DMS 273 treated with DMSO at 0.1 percent for 48 hours (cell line): ENCODE results near the gene ATP5F1B.

ENCODE experiments used
- DNase-seq: peaks from one replicate; lab custom pipeline; 2025; lab: John Stamatoyannopoulos, UW

The ATP5F1B gene

GRCh38 chr12:56616244-56616643, 29.5 kb downstream of the ATP5F1B start:
- DNase-seq, result no peak

DNA sequence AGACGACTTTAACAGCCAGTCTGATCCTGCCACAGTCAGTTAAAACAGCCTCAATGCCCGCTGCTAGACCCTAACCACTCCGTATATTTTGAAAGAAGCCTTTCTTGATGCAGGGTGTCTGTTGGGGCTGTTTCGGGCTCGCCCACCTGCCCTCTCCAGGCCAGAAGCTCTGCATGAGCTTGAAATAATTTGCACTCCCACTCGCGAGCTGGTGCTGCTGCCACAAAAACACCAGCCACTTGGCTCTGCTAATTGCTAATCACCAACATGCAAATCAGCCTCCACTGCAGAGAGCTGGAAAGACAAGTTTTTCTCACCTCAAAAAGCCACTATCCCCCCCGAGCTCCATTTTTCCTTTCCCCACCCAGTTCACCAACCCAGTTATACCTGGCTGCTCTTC, 31.2 kb downstream of the ATP5F1B start:
- DNase-seq, result no peak

DNA sequence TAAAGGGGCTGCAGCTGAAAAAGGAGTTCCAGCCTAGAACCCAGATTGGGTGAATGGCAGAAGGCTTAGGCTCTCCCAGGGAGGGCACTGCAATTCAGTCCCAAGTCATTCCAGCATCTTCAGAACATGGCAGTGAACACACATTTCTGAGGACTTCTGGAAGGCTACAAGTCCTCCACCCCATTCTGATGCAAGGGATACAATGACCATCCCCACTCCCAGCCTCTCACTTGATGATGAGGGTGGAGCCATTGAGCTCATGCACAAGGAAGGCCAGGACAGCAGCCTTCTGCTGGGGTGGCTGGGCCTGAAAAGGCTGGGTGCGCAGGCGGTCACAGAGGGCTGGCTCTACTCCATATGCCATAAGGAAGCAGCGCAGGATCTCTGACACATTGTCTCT, 41.4 kb downstream of the ATP5F1B start:
- no peak for DNase-seq

- no peak for DNase-seq
Observed at GRCh38 chr12:56602239-56602638, 43.5 kb downstream of the ATP5F1B start.

- DNase-seq, result no peak
Observed at GRCh38 chr12:56601503-56601902, 44.3 kb downstream of the ATP5F1B start.

GRCh38 chr12:56600753-56601152, 45.0 kb downstream of the ATP5F1B start:
- no peak for DNase-seq

- DNase-seq, result no peak
Observed at GRCh38 chr12:56599797-56600196, 46.0 kb downstream of the ATP5F1B start.

- DNase-seq, result no peak
Observed at GRCh38 chr12:56599041-56599440, 46.7 kb downstream of the ATP5F1B start.

DNA sequence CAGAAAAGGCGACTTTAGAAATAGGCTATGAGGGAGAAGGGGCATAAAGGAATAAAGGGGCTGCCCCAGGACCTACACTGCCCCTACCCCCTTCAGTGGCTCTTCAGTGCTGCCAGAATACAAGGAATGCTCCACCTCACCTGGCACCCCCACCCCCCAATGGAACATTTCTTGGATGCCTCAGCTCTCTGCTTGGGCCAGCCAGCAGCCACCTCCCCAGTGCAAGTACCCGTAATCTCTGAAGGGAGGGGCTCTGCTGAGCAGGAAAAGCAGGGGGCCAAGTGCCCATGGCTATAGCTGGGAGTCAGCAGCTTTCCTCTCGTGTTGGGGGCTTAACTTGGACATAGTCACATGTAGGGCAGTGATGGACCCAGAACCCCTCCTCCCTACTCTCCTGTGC, 49.0 kb downstream of the ATP5F1B start:
- DNase-seq, result no peak

DNA sequence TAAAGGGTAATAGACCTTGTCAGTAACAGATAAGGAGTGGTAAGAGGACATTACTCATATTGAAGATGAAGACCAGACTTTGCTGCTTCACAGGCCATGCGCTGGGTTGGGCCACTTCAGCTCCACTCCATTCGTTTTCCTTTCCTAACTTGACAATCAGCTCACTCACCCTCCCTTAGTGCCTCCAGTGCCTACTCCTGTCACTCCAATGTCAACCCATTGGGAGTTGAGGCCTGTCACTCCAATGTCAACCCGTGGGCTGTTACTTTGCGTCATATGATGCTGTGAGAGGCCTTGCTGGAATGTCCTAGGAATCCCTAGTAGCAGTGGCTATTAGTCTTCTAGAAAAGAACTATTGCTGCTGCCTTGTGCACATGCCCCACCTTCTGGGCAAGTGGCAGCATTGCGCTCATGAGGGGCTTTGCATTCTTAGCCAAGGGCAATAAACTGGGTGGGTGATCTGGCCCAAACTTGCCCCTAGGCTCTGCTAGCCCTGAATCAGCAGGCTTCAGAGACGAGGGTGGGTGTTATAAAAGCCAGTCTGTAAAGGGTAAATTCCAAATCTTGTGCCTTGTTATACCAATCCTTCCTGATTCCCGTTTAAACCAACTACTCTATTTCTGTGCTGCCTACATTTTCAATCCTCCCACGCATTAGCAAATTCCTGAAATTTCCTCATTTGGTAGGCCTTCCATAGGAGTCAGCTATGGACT, 51.7 kb downstream of the ATP5F1B start:
- DNase-seq, result no peak

- no peak for DNase-seq
Observed at GRCh38 chr12:56591961-56592360, 53.8 kb downstream of the ATP5F1B start.

GRCh38 chr12:56591126-56591525, 54.7 kb downstream of the ATP5F1B start:
- DNase-seq, result no peak

DNA sequence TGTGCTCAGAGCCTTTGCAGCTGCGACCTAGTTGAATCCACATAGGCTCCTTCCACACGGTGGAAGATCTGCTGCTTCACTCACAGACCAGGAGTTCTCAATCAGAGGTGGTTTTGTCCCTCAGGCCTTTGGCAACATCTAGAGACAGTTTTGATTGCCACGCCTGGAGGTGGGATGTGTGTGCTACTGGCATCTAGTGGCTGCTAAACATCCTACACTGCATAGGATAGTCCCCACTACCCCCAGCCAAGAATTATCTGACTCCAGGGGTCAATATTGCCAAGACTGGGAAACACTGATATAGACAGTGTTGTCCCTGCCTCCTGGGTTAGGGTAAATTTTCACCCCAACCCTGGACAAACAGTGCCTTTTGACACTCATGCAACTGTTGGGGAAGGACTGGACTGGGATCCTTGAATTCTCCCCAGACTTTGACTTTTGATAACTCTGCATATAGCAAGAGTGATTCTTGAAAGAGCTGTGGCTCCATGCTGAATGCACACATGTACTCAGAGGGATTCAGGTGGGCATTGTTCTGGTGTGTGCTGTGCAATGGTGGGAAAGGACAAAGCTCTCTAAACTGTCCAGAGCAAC, 55.5 kb downstream of the ATP5F1B start:
- no peak for DNase-seq

DNA sequence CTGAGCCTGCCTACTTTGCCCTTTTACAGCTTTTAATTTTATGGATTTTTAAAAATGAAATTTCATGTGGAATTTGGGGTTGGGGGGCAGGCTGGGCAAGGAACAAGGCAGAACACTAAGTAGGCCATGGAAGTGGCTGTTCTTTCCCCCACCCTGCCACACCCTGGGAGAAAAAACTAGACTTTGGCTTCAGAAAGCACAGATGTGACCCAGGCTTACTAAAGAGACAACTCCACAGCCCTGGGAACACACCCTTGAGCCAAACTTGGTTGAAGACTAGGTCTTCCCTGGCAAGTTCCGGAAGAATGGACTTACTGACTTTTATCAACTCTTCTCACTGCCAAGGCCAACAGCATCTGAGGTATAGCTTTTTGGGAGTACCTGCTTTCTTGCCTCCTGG, 56.0 kb downstream of the ATP5F1B start:
- DNase-seq, result no peak
